ENCODE measurements around the gene SERPINB7.

SERPINB7 gene

DNA sequence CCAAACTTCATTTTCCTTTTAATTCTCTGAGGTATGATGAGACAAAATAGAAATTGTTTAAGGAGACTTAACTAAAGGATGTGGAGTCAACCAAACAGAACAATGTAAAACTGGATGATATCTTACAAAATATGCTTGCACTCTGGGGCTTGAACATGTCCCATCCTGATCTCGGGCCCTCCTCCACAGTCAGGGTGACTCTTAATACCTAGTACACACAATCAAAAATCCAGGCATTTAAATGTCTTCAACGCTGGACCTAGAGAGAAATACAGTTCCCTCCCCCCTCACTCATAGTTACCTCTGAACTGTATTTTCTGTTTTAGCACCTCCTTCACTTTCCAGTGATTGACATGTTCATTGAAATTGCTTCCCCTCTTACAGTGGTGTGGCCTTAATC, 75.4 kb downstream of the SERPINB7 start:
- no peak for DNase-seq

Measured in activated CD4-positive, alpha-beta T cell treated with anti-CD3 and anti-CD28 coated beads for 4 hours (primary cell).